NB4 (cell line): ENCODE data around the gene MRFAP1.
"Not testable (repeated sequence)": the region's sequence is repeated elsewhere in the genome, so short reads cannot be mapped to it uniquely, and the experiment has no call there.

Source experiments
- MYC ChIP-seq: IDR thresholded peaks from 2 replicates; pipeline ENCODE4 v1.6.1; 2011; ENCODE audit warnings: low read depth, low read length
- TF ChIP-seq, protein P1 (sequence below): IDR thresholded peaks from one replicate; pipeline ENCODE4 v1.5.1; 2012; ENCODE audit warnings: low read depth, low read length

DNA sequence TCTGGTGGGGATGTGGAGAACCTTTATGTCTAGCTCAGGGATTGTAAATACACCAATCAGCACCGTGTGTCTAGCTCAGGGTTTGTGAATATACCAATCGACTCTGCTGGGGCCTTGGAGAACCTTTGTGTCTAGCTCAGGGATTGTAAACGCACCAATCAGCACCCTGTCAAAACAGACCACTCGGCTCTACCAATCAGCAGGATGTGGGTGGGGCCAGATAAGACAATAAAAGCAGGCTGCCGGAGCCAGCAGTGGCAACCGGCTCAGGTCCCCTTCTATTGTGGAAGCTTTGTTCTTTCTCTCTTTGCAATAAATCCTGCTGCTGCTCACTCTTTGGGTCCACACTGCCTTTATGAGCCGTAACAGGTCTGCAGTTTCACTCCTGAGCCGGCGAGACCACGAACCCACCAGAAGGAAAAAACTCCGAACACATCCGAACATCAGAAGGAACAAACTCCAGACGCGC lies 32.7 kb downstream of the MRFAP1 start:
- TF ChIP-seq, protein P1, sequence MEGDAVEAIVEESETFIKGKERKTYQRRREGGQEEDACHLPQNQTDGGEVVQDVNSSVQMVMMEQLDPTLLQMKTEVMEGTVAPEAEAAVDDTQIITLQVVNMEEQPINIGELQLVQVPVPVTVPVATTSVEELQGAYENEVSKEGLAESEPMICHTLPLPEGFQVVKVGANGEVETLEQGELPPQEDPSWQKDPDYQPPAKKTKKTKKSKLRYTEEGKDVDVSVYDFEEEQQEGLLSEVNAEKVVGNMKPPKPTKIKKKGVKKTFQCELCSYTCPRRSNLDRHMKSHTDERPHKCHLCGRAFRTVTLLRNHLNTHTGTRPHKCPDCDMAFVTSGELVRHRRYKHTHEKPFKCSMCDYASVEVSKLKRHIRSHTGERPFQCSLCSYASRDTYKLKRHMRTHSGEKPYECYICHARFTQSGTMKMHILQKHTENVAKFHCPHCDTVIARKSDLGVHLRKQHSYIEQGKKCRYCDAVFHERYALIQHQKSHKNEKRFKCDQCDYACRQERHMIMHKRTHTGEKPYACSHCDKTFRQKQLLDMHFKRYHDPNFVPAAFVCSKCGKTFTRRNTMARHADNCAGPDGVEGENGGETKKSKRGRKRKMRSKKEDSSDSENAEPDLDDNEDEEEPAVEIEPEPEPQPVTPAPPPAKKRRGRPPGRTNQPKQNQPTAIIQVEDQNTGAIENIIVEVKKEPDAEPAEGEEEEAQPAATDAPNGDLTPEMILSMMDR = not testable (repeated sequence)
- not testable (repeated sequence) for TF ChIP-seq MYC
